ENCODE data around the gene CBX3. TPM values are rescaled to one million over a fixed set of nuclear protein-coding genes. Genes with fewer than 3 reads are reported as not detected.

Gene CBX3
- total and polyA plus RNA-seq, 2 donors (not counting 1 experiment from before 2014, with no cell fraction given) = 105 to 136 TPM

- Histone ChIP-seq H3K9ac (ENCODE audit: insufficient read depth, low read length) (no peak overlapping the region), H3K9me3 (ENCODE audit: control insufficient read depth, insufficient read depth, low read depth, low read length) (no peaks in the 10 kb centered on the region), H3K79me2 (ENCODE audit: control insufficient read depth, insufficient read depth, low read length) (no peaks in the 10 kb centered on the region), H4K20me1 (ENCODE audit: control insufficient read depth, extremely low read depth, insufficient read depth, low read length) (no peaks in the 10 kb centered on the region), H3K4me2 (ENCODE audit: extremely low read depth, insufficient read depth, low read length) (no peak overlapping the region), H3K36me3 (ENCODE audit: control insufficient read depth, insufficient read depth, low read length) (no peaks in the 10 kb centered on the region), H3K27me3 (ENCODE audit: control insufficient read depth, insufficient read depth, low read length) (no peaks in the 10 kb centered on the region), H2AFZ (ENCODE audit: low read length) (no peak overlapping the region), H3K27ac (ENCODE audit: insufficient read depth, low read length) (no peak overlapping the region), H3K4me1 (ENCODE audit: control insufficient read depth, extremely low read depth, insufficient read depth, low read length) (no peaks in the 10 kb centered on the region), H3K4me3 (replicated peaks in 1 of 4; ENCODE audit: control extremely low read depth in 1 of 4, insufficient read depth in 1 of 4, low read depth in 3 of 4, low read length in 4 of 4) (no peak overlapping the region)
- TF ChIP-seq EZH2 (IDR thresholded peaks at IDR 0.05; ENCODE audit: low read length, missing control alignments) (no peak), CTCF (conservative IDR thresholded peaks at IDR 0.05 in 1 of 2, IDR thresholded peaks at IDR 0.05 in 1 of 2; ENCODE audit: low read depth in 1 of 2, low read length in 2 of 2) (no peak)
- DNase-seq (ENCODE audit: low read depth in 2 of 2) = no peak
Measured at GRCh38 chr7:26169271-26169670, 32.3 kb upstream of the CBX3 start.

GRCh38 chr7:26170663-26171062 is 30.9 kb upstream of the CBX3 start:
- no peak overlapping the region for H3K27ac ChIP-seq (ENCODE audit: insufficient read depth, low read length)
- no peak for DNase-seq (ENCODE audit: low read depth in 2 of 2)
- H3K4me3 ChIP-seq (replicated peaks in 1 of 4; ENCODE audit: control extremely low read depth in 1 of 4, insufficient read depth in 1 of 4, low read depth in 3 of 4, low read length in 4 of 4) = no peak overlapping the region
- no peak overlapping the region for H3K4me2 ChIP-seq (ENCODE audit: extremely low read depth, insufficient read depth, low read length)
- TF ChIP-seq CTCF (conservative IDR thresholded peaks at IDR 0.05 in 1 of 2, IDR thresholded peaks at IDR 0.05 in 1 of 2; ENCODE audit: low read depth in 1 of 2, low read length in 2 of 2) (no peak), EZH2 (IDR thresholded peaks at IDR 0.05; ENCODE audit: low read length, missing control alignments) (no peak)
- H4K20me1 ChIP-seq (ENCODE audit: control insufficient read depth, extremely low read depth, insufficient read depth, low read length) = no peaks in the 10 kb centered on the region
- no peak overlapping the region for H2AFZ ChIP-seq (ENCODE audit: low read length)
- H3K4me1 ChIP-seq (ENCODE audit: control insufficient read depth, extremely low read depth, insufficient read depth, low read length) = no peaks in the 10 kb centered on the region
- no peaks in the 10 kb centered on the region for H3K27me3 ChIP-seq (ENCODE audit: control insufficient read depth, insufficient read depth, low read length)
- H3K9me3 ChIP-seq (ENCODE audit: control insufficient read depth, insufficient read depth, low read depth, low read length) = no peaks in the 10 kb centered on the region
- no peaks in the 10 kb centered on the region for H3K36me3 ChIP-seq (ENCODE audit: control insufficient read depth, insufficient read depth, low read length)
- no peaks in the 10 kb centered on the region for H3K79me2 ChIP-seq (ENCODE audit: control insufficient read depth, insufficient read depth, low read length)
- H3K9ac ChIP-seq (ENCODE audit: insufficient read depth, low read length) = no peak overlapping the region

- Histone ChIP-seq H3K4me2 (ENCODE audit: extremely low read depth, insufficient read depth, low read length) (no peak overlapping the region), H3K4me1 (ENCODE audit: control insufficient read depth, extremely low read depth, insufficient read depth, low read length) (no peaks in the 10 kb centered on the region), H4K20me1 (ENCODE audit: control insufficient read depth, extremely low read depth, insufficient read depth, low read length) (no peaks in the 10 kb centered on the region), H3K9ac (ENCODE audit: insufficient read depth, low read length) (no peak overlapping the region), H3K9me3 (ENCODE audit: control insufficient read depth, insufficient read depth, low read depth, low read length) (no peaks in the 10 kb centered on the region), H2AFZ (ENCODE audit: low read length) (no peak overlapping the region), H3K79me2 (ENCODE audit: control insufficient read depth, insufficient read depth, low read length) (no peaks in the 10 kb centered on the region), H3K27ac (ENCODE audit: insufficient read depth, low read length) (no peak overlapping the region), H3K27me3 (ENCODE audit: control insufficient read depth, insufficient read depth, low read length) (no peaks in the 10 kb centered on the region), H3K36me3 (ENCODE audit: control insufficient read depth, insufficient read depth, low read length) (no peaks in the 10 kb centered on the region), H3K4me3 (replicated peaks in 1 of 4; ENCODE audit: control extremely low read depth in 1 of 4, insufficient read depth in 1 of 4, low read depth in 3 of 4, low read length in 4 of 4) (no peak overlapping the region)
- TF ChIP-seq EZH2 (IDR thresholded peaks at IDR 0.05; ENCODE audit: low read length, missing control alignments) = no peak
- no peak for TF ChIP-seq CTCF (conservative IDR thresholded peaks at IDR 0.05 in 1 of 2, IDR thresholded peaks at IDR 0.05 in 1 of 2; ENCODE audit: low read depth in 1 of 2, low read length in 2 of 2)
- no peak for DNase-seq (ENCODE audit: low read depth in 2 of 2)
Measured at GRCh38 chr7:26171601-26172000, 29.9 kb upstream of the CBX3 start.

Measured in fibroblast of lung (primary cell).